Prostate gland (tissue), 2 donors: ENCODE measurements around the gene MRPL10. TPM values are rescaled to one million over a fixed set of nuclear protein-coding genes. Genes with fewer than 3 reads are reported as not detected.
A peak's percentile ranks its signal among the peaks of the same experiment; 100 is the strongest.

Source experiments
- DNase-seq: peaks from one replicate; pipeline ENCODE4 v3.0.0-alpha.2; 2019; ENCODE audit warnings: low spot score
- H3K27ac ChIP-seq, 2 donors: fragments of 200-600 bp; sonication (generic); 2 replicates each; pipeline ENCODE4 v1.5.1; 2017 to 2019
- H3K27me3 ChIP-seq: fragments of 200-600 bp; sonication (generic); replicated peaks from 2 replicates; pipeline ENCODE4 v1.5.1; 2019; ENCODE audit not compliant: insufficient read depth
- H3K36me3 ChIP-seq, 2 donors: fragments of 200-600 bp; sonication (generic); 1 replicate in 1 of 2; 2 replicates in 1 of 2; pipeline versions ENCODE4 v1.5.1 to v1.8.1; 2017 to 2019
- H3K4me1 ChIP-seq: fragments of 200-600 bp; sonication (generic); replicated peaks from 2 replicates; pipeline ENCODE4 v1.5.1; 2019
- H3K4me3 ChIP-seq, 2 donors: fragments of 200-600 bp; sonication (generic); 2 replicates each; pipeline ENCODE4 v1.5.1; 2017 to 2019
- H3K9me3 ChIP-seq: fragments of 200-600 bp; sonication (generic); 2 replicates; pipeline ENCODE4 v1.5.1; 2017
- CTCF ChIP-seq, 4 experiments: fragments of 200-600 bp in 2 of 4; fragments of 450-650 bp in 2 of 4; sonication (generic) in 2 of 4; IDR thresholded peaks; 1 replicate in 3 of 4; 2 replicates in 1 of 4; pipeline ENCODE4 v1.5.1; 2016 to 2019; ENCODE audit warnings: antibody characterized with exemption in 4 of 4, mild to moderate bottlenecking in 2 of 4, moderate library complexity in 2 of 4
- POLR2A ChIP-seq: fragments of 450-650 bp; IDR thresholded peaks from one replicate; pipeline ENCODE4 v1.6.1; 2016; ENCODE audit warnings: antibody characterized with exemption, mild to moderate bottlenecking
- POLR2AphosphoS5 ChIP-seq: sonication (generic); formaldehyde crosslinking; IDR thresholded peaks from one replicate; pipeline ENCODE4 v1.6.1; 2017; ENCODE audit warnings: antibody characterized with exemption
- WGBS: methylation state at CpG from one replicate; pipeline ENCODE4 v1.1.5; 2018; 5-methylcytosine and 5-hydroxymethylcytosine counted together
- intact Hi-C: fragments of 100-400 bp; cut with DNase I; formaldehyde crosslinking; loops from one replicate; pipeline ENCODE4 v1.14.2; 2022
- total RNA-seq, 2 donors: library from RNA; depleted of rRNA; stranded (reverse); fragments of >200 nt; gene quantifications; one replicate each; pipeline ENCODE4 v1.1.0, GENCODE V29; 2016

Gene MRPL10
- total RNA-seq, 2 donors from 2014 or later, result 46.6 to 47.0 TPM

- WGBS, result under 1% methylated on average over 55 of the region's 55 CpGs
- peak within 1 kb of the TSS; percentile 70 to 80 for H3K27ac ChIP-seq
Observed at GRCh38 chr17:47840742-47841487, 9.6 kb upstream of the MRPL10 start, which contains the start of gene SCRN2. TSS of gene SCRN2 (minus strand) at chr17:47841273. CDS start at chr17:47840843, 430 bp downstream.

GRCh38 chr17:47840001-47840741, 8.8 kb upstream of the MRPL10 start:
- no peaks in the 10 kb centered on the region for H3K9me3 ChIP-seq
- intact Hi-C loops, result loop anchor here (10.0 kb wide), 1 partner anchor 1355 kb away; no protein-coding TSS in a partner anchor
- H3K4me3 ChIP-seq, result peak overlapping the region; percentile 73 to 76
- H3K4me1 ChIP-seq, result peaks cover 7% of the 10 kb centered on the region
- peak overlapping the region; percentile 70 to 80 for H3K27ac ChIP-seq
- H3K27me3 ChIP-seq, result no peaks in the 10 kb centered on the region
- peak; percentile 12 for DNase-seq
- TF ChIP-seq CTCF (IDR thresholded peaks at IDR 0.05), result no peak
- TF ChIP-seq POLR2A, result no peak
- no peak for TF ChIP-seq POLR2AphosphoS5
- no peaks in the 10 kb centered on the region for H3K36me3 ChIP-seq
- 26% methylated on average over 17 of the region's 17 CpGs for WGBS

More at GRCh38 chr17:47840742-47841487, 9.6 kb upstream of the MRPL10 start, which contains the start of gene SCRN2:
- Histone ChIP-seq H3K36me3 (no peaks in the 10 kb centered on the region), H3K27me3 (no peaks in the 10 kb centered on the region), H3K9me3 (no peaks in the 10 kb centered on the region), H3K4me3 (peak within 1 kb of the TSS; percentile 73 to 76), H3K4me1 (peaks cover 7% of the 10 kb centered on the region)
- no peak for TF ChIP-seq POLR2A
- TF ChIP-seq POLR2AphosphoS5, result peak; percentile 65
- peak; percentile 85 to 99 (median 94) for TF ChIP-seq CTCF (IDR thresholded peaks at IDR 0.05)
- peak; percentile 83 for DNase-seq
- intact Hi-C loops, result loop anchor here (1.0 to 10.0 kb wide), 2 partner anchors 49 to 1354 kb away; no protein-coding TSS in a partner anchor

DNA sequence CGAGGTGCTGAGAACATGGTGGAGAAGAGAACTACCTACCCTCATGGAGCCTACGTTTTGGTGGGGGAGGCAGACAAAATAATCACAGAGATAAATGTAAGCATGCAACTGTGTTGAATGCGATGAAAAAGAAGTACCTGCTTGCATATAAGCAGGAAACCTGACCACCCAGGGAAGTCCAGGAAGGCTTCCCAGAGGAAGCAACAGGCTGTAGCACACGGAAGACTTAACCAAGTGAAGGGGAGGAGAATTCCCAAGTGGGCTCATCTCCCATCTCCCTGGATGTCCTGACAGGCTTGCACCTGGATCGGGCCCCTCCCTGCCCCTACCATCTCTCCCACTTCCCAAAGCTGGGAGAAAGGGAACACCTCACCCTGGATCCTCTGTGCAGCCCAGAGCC, 7.7 kb upstream of the MRPL10 start:
- 85% methylated on average over 5 of the region's 5 CpGs for WGBS
- peaks cover 7% of the 10 kb centered on the region for H3K4me1 ChIP-seq
- TF ChIP-seq POLR2AphosphoS5, result no peak
- TF ChIP-seq CTCF (IDR thresholded peaks at IDR 0.05), result no peak
- no peak for TF ChIP-seq POLR2A
- no peaks in the 10 kb centered on the region for H3K9me3 ChIP-seq
- H3K27ac ChIP-seq, result no peak overlapping the region
- no peak for DNase-seq
- no peaks in the 10 kb centered on the region for H3K27me3 ChIP-seq
- no peak overlapping the region for H3K4me3 ChIP-seq
- intact Hi-C loops, result no loop called here
- H3K36me3 ChIP-seq, result no peaks in the 10 kb centered on the region

DNA sequence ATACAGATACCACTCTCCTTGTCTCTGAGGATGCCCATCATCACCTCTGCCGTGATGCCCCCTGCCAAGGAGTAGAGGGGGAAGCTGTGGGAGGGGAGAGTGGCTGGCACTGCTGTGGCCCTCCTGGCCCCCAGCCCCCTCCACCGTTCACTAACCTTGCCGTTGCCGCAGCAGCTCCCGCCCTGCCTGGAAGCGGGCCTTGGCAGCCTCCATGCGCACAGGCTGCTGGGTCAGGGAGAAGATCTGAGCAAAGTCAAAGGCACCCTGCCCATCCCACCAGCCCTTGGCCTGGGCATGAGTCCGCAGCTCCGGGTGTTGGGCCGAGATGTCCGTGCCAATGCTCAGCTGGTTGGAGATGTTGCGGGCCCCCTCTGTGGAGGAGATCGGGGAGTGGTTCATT, 7.3 kb upstream of the MRPL10 start:
- no peak for DNase-seq
- Histone ChIP-seq H3K9me3 (no peaks in the 10 kb centered on the region), H3K4me3 (no peak overlapping the region), H3K27ac (no peak overlapping the region), H3K27me3 (no peaks in the 10 kb centered on the region), H3K36me3 (no peaks in the 10 kb centered on the region), H3K4me1 (peaks cover 7% of the 10 kb centered on the region)
- WGBS, result 85% methylated on average over 13 of the region's 13 CpGs
- intact Hi-C loops, result no loop called here
- no peak for TF ChIP-seq POLR2A
- TF ChIP-seq CTCF (IDR thresholded peaks at IDR 0.05), result no peak
- no peak for TF ChIP-seq POLR2AphosphoS5
